ENCODE data around the gene PRXL2A.
A peak's percentile ranks its signal among the peaks of the same experiment; 100 is the strongest.

PRXL2A gene

DNA sequence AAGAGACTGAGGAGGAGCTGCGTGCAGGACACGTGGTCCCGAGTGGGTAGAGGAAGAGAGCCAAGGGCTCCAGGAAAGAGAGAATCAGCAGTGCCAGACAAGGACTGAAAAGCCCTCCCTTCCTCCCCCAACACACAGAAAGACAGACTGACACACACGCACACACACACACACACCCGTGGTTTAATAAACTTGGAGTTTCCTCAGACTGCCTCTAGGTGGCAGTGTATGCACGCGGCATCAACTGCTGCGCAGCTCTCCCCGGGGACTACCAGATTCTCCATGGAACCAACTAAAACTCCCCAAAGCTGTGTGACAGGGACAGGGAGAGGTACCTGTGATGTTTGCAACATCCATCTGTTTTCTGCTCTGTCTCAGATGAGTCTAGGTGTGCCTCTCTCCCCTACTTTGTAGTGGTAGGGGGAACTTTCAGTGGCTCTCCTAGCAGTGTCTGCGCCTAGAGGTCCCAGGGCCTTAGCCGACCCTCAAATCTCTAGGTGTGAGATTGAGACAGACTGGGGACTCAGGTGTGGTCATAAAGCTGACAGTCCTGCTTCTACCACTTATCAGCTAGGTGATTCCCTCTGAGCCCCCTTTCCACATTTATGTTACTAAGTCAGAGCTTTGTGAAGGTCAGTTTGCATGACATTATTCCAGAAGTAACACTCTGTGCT is 36.4 kb downstream of the PRXL2A start:
- peak; percentile 71 for DNase-seq (ENCODE audit: low spot score)

GRCh38 chr10:80447436-80448190 is 39.3 kb downstream of the PRXL2A start:
- no peak for DNase-seq (ENCODE audit: low spot score)

- DNase-seq (ENCODE audit: low spot score) = no peak
These were observed 40.0 kb downstream of the PRXL2A start for GRCh38 chr10:80448209-80448942.

- no peak for DNase-seq (ENCODE audit: low spot score)
These were observed 41.2 kb downstream of the PRXL2A start for GRCh38 chr10:80449520-80449919.

GRCh38 chr10:80451132-80451531 is 42.8 kb downstream of the PRXL2A start:
- DNase-seq (ENCODE audit: low spot score) = no peak

DNA sequence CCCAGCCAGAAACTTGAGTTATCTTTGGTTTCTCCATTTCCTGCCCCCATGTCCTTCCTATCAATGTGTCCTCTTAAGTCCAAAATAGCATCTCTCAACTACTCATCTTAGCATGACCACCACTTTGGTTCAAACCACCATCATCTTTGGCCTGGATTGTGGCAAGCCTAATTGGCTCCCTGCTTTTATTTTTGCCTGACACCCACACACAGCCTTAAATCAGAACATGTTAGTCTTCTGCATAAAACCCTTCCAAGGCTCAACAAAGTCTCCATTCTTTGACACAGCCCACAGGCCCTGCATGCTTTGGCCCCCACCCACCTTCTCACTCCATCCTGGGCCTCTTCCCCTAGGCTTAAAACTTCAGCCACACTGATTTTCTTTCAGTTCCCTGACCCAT is 43.7 kb downstream of the PRXL2A start:
- no peak for DNase-seq (ENCODE audit: low spot score)

- DNase-seq (ENCODE audit: low spot score) = peak; percentile 32
These were observed 44.3 kb downstream of the PRXL2A start for GRCh38 chr10:80452640-80453039.

DNA sequence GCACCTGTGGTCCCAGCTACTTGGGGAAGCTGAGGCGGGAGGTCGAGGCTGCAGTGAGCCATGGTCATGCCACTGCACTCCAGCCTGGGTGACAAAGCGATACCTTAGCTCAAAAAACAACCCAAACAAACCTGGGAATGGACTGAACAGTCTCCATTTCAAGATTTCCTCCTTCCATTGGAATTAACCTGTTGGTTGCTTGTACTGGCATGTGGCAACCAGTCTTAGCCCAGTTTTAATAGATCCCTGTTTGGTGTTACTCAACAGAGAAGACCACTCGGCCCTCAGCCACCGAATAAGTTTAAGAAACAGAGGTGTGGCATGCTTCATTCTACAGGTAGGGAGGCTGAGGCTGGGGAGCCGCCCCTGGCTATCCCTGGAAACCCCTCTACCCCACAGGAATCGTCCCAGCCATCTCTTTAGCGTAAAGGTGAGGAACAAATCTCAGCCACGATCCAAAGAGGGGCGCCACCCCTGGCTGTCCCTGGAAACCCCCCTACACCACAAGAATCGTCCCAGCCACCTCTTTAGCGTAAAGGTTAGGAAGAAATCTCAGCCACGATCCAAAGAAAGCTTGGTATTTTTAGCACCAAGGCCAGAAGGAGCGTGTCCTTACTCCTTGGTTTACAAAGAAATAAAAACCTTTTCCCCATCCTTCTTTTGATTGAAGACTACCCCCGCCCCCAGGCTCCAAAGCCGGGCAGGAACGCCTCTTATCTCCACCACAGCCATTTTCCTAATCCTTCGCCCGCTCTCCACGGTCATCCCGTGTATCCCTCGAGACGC is 44.9 kb downstream of the PRXL2A start:
- no peak for DNase-seq (ENCODE audit: low spot score)

DNA sequence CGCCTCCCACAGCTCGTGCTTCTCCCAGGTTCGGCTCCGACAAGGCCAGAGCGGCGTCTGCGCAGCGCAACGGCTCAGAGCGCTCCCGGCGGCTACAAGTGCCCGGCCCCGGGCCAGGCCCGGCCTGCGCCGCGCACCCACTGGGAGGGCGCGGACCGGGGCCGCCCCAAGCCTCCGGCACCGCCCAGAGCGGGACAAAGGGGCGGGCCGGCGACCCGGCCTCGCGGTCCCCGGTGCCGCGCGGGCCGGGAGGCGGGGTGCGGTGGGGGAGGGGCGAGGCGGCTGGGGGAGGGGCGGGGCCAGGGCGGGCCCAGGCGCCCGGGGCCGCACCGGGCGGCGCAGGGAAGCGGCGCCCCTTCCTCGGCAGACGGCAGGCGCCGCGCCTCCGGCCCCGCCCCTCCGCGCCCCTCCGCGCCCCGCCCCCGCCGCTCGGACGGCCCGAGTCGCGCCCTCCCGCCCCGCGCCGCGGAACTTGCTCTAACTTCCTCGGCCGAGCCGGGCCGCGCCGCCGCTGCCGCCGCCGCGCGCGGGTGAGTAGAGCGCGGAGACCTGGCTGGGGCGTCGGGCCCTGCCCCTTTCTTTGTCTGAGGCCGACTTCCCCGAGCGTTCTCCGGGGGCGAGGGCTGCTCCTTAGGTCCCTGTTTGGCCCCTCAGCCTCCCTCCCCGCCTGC is 45.6 kb downstream of the PRXL2A start, which contains the start of gene TSPAN14:
TSPAN14 (plus strand) TSS at position 469 of the 671 bp plus-strand sequence. CDS start 34,924 bp downstream, outside the sequence.
- DNase-seq (ENCODE audit: low spot score) = peak; percentile 76

DNA sequence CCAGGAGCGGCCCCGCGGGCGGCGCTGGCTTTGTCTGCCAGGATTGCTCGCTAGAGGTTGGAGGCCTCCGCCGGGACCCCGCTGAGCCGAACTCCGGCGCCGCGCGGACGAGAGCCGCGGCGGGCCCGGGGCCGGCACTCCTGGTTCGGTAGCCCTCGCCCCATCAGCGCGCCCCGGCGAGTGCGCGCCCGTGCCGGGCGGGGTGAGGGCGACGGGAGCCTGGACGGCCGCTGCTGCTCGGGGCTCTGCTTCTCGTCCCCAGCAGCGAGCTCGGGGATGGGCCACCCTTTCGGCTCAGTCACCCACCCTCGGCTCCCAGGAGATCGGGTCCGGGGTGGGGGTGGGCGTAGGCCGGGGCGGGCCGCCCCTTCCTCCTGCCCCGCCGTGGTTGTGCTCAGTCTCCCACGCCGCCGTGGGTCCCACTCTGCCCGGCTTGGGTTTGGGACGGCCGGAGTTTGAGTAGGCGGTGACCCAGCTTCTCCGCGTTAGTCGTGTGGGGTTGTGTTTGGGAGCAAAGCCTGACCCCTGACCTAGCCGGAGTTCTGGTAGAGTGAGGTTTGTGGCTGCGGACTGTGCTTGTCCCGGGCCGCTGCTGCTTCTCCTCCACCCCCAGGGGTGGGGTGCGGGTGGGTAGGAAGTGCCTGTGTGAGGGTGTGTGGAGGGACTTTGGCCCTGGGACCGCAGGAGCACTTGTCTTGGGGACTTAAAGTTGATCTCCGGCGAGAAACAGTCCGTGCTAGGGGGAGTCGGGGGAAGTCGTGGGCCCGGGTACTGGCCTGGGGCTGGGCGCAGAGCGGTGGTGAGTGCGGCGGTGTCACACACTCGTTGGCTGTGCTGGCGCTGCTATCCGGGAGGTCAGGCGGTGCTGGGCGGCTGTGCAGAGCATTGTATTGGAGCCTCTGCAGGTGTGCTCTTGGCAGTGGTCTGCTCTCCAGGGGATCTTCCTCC is 46.4 kb downstream of the PRXL2A start:
- peak; percentile 40 for DNase-seq (ENCODE audit: low spot score)

DNA sequence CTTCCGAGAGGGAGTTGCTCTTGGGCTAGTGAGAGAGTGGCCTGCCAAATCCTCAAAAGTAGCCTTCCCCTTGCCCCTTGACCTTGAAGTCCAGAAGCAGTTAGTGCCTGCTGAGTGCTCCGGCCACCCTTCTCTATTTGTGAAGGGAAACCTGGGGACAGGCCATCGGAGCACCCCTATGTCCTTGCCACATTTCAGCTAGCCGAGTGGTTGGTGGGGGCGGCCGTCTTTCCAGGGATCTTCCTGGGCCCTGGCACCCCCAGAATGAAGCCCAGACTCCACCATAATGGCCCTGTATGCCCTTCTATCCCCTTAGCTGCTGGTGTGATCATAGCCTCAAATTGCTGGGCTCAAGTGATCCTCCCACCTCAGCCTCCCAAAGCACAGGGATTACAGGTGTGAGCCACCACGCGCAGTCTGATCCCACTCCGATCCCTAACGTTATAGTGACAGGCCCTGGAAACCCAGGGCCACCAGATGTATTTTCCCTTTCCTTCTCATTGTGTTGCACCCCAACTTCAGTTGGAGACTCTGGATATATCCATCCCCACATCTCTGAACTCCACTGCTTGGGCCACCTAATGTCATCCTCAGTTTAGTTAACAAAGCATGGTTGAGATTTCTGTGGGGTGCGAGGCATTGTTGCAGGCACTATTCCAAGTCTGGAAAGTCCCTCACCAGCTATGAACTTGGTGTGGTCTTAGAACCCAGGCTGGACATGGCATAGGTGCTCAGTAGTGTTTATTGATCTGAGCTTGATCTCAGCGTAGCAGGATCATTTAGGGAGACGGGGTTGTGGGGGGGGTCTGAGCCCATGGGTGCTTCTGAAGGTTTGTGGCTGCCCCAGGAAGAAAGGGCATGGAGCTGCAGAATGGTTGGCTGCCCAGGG is 47.4 kb downstream of the PRXL2A start:
- no peak for DNase-seq (ENCODE audit: low spot score)

DNA sequence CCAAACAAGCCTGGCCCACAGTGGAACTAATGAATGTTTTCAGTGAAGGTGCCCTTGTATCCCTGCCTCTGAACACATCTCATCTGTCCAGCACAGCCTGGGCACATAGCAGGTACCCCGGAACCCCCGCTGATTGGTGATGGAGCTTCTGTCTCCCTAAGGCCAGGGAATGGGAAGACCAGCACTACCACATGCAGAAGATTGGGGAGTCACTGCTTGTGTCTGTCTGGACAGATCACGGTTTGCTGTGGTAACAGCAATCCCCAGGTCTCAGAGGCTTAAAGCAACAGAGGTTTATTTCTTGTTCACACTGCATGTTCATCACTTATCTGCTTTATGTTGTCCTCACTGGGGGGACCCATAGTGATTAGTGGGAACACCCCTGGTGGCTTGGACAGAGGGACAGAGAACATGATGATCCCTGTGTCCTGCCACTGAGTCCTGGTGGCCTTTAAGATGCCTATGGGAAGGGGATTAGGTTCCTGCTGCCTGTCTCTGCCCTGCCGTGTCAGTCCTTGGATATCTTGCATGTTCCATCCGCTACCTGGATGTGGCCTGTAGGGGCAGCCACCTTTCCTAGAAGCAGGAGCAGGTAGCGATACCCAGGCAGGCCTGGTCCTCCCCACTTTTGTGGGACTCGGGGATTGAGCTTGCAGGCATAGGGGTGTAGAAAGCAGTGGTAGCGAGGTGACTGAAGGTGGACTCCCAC is 49.4 kb downstream of the PRXL2A start:
- no peak for DNase-seq (ENCODE audit: low spot score)

- DNase-seq (ENCODE audit: low spot score) = no peak
These were observed 49.9 kb downstream of the PRXL2A start for GRCh38 chr10:80458263-80458625.

- DNase-seq (ENCODE audit: low spot score) = no peak
These were observed 50.3 kb downstream of the PRXL2A start for GRCh38 chr10:80458638-80459037.

- no peak for DNase-seq (ENCODE audit: low spot score)
These were observed 50.9 kb downstream of the PRXL2A start for GRCh38 chr10:80459047-80459865.

DNA sequence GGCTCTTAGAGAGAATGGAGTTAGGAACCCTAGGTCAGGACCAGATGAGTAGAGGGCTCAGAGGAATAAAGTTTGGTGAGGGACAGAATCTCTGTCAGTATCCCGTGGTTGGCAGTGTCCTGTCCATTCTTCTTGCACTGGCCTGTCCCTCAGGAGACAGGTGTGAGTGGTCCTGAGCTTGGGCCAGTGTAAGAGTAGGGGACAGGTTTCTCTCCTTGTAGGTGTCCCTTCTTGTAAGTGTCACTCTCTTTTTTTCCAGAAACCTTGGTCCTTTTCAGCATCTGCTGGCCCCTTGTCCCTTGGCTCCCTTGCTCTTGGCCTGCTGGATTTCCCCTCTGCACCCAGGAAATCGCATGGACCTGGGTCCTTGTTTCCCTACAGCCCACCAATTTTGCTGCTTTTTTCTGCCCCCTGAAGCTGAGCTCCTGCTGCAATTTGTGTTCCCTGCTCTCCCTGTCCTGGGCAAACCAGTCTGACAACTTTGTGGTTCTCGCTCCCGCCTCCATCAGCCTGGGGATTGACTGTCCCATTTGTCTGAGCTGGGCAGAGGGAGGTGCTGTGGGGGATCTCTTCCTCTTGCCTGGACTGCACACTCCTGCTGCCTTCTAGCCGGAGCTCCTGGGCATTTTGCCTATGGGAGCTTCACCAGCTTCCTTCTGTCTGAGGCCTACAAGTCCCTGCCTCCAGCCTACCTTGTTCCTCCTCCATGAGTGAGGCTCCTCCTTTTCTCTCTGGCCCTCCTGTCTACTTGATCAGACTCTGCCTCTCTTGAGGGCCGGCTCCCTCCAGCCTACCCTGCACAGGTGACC is 52.3 kb downstream of the PRXL2A start:
- no peak for DNase-seq (ENCODE audit: low spot score)

All from SK-N-DZ (cell line).